ENCODE measurements around the gene ABCC3. TPM values are rescaled to one million over a fixed set of nuclear protein-coding genes. Genes with fewer than 3 reads are reported as not detected.

Gene ABCC3
- total RNA-seq, 4 donors from 2014 or later = 190 to 683 (median 305) TPM

- TF ChIP-seq POLR2A (IDR thresholded peaks at IDR 0.05) = no peak
- TF ChIP-seq CTCF (IDR thresholded peaks at IDR 0.05) = no peak
- Histone ChIP-seq H3K9me3 (no peaks in the 10 kb centered on the region), H3K36me3 (no peaks in the 10 kb centered on the region), H3K27me3 (no peaks in the 10 kb centered on the region), H3K4me1 (peaks cover 0 to 20% (median 0%) of the 10 kb centered on the region in 4 donors), H3K4me3 (no peak overlapping the region), H3K27ac (no peak overlapping the region)
- no peak for DNase-seq
These were observed 11.3 kb downstream of the ABCC3 start for GRCh38 chr17:50645748-50646682.

GRCh38 chr17:50647187-50647586 is 12.5 kb downstream of the ABCC3 start:
- Histone ChIP-seq H3K4me1 (peaks cover 0 to 11% (median 0%) of the 10 kb centered on the region in 4 donors), H3K27me3 (no peaks in the 10 kb centered on the region), H3K4me3 (no peak overlapping the region), H3K9me3 (peaks cover 0 to under 1% (median 0%) of the 10 kb centered on the region in 4 donors), H3K27ac (no peak overlapping the region), H3K36me3 (no peaks in the 10 kb centered on the region)
- TF ChIP-seq POLR2A (IDR thresholded peaks at IDR 0.05) (no peak), CTCF (IDR thresholded peaks at IDR 0.05) (no peak)
- no peak for DNase-seq

GRCh38 chr17:50649042-50649908 is 14.6 kb downstream of the ABCC3 start:
- DNase-seq = no peak
- H3K9me3 ChIP-seq = peaks cover 0 to 6% (median 0%) of the 10 kb centered on the region in 4 donors
- no peak overlapping the region for H3K27ac ChIP-seq
- H3K36me3 ChIP-seq = no peaks in the 10 kb centered on the region
- TF ChIP-seq POLR2A (IDR thresholded peaks at IDR 0.05) (no peak), CTCF (IDR thresholded peaks at IDR 0.05) (no peak)
- H3K4me1 ChIP-seq = no peaks in the 10 kb centered on the region
- no peaks in the 10 kb centered on the region for H3K27me3 ChIP-seq
- no peak overlapping the region for H3K4me3 ChIP-seq

- Histone ChIP-seq H3K4me1 (peaks cover 0 to under 1% (median 0%) of the 10 kb centered on the region in 4 donors), H3K27me3 (no peaks in the 10 kb centered on the region)
- TF ChIP-seq POLR2A (IDR thresholded peaks at IDR 0.05) (no peak), CTCF (IDR thresholded peaks at IDR 0.05) (no peak)
These were observed 17.0 kb downstream of the ABCC3 start for GRCh38 chr17:50651661-50652060.

GRCh38 chr17:50653738-50654137 is 19.1 kb downstream of the ABCC3 start:
- no peak for TF ChIP-seq POLR2A (IDR thresholded peaks at IDR 0.05)
- TF ChIP-seq CTCF (IDR thresholded peaks at IDR 0.05) = no peak
- Histone ChIP-seq H3K9me3 (peaks cover 0 to 6% (median 0%) of the 10 kb centered on the region in 4 donors), H3K4me3 (no peak overlapping the region), H3K27ac (no peak overlapping the region), H3K27me3 (no peaks in the 10 kb centered on the region), H3K36me3 (no peaks in the 10 kb centered on the region), H3K4me1 (peaks cover 0 to 11% (median 2%) of the 10 kb centered on the region in 4 donors)
- no peak for DNase-seq

More at GRCh38 chr17:50651661-50652060, 17.0 kb downstream of the ABCC3 start:
- Histone ChIP-seq H3K9me3 (peaks cover 0 to 6% (median 0%) of the 10 kb centered on the region in 4 donors), H3K36me3 (no peaks in the 10 kb centered on the region), H3K27ac (no peak overlapping the region), H3K4me3 (no peak overlapping the region)
- DNase-seq = no peak

Data from Peyer's patch (tissue), 4 donors.